Globus pallidus (tissue), 1 donor: Measurements from ENCODE around the gene FLT4.
A peak's percentile ranks its signal among the peaks of the same experiment; 100 is the strongest.
"Not testable (repeated sequence)": the region's sequence is repeated elsewhere in the genome, so short reads cannot be mapped to it uniquely, and the experiment has no call there.

Experiments used
- DNase-seq: peaks from one replicate; pipeline ENCODE4 v3.0.0-alpha.2; 2015; ENCODE audit warnings: low spot score

The FLT4 gene

GRCh38 chr5:180649297-180650039, at the start of gene FLT4:
Gene FLT4 (minus strand): TSS chr5:180649600. CDS start chr5:180649545, 55 bp downstream.
- DNase-seq, result no peak

DNA sequence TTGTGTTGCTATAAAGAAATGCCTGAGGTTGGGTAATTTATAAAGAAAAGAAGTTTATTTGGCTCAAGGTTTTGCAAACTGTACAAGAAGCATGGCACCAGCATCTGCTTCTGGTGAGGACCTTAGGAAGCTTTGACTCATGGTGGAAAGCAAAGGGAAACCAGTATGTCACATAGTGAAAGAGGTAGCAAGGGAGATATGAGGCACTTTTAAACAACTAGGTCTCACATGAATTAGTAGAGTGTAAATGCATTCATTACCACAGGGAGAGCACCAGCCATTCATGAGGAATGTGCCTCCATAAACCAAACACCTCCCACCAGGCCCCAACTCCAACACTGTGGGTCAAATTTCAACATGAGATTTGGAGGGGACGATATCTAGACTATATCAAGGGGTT, 49.6 kb upstream of the FLT4 start:
- DNase-seq, result no peak

DNA sequence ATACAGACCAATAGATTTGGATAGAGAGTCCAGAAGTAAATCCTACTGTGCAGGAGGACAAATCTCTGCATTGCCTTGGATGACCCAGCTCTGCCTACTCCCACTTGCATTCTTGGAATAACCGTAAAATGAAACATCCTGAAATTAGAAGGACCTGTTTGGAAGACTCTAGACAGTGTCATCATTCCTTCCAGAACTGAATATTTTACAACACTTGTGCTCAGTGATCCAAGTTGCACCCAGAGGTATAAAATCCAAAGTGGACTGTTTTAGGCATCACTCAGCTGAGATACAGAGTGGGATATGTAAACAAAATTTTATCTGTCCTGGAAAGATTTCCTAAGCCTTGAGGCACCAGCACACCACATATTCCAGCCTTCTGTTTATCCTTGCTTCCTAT, 46.7 kb upstream of the FLT4 start:
- DNase-seq, result no peak

DNA sequence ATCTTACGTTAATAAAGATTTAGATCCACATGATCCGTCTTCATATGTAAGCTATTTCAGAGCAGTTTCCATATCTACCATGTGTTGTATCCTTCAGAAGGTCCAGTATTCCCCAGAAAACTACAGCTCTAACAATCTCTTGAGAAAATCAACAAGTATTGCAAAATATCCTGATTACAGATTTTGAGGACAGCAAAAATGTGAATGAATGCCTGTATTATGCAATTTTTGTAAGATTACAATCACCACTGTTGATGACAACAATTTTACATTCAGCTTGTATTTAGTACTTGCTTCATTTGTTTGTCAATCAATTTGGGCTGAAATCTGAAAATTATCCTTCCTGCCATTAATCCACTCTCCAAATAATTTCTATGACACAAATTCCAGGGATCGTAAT, 43.0 kb upstream of the FLT4 start:
- DNase-seq, result no peak

- no peak for DNase-seq
Measured at GRCh38 chr5:180691046-180691445, 41.6 kb upstream of the FLT4 start.

DNA sequence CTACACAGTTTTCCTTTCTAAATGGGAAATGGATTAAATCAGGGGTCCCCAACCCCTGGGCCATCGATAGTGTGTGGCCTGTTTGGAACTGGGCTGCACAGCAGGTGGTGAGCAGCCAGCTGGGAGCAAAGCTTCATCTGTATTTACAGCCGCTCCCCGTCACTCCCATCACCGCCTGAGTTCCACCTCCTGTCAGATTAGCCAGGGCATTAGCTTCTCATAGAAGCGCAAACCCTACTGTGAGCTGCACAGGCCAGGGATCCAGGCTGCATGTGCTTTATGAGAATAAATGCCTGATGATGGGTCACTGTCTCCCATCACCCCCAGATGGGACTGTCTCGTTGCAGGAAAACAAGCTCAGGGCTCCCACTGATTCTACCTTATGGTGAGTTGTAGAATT, 41.2 kb upstream of the FLT4 start:
- DNase-seq, result no peak

GRCh38 chr5:180689775-180690174, 40.4 kb upstream of the FLT4 start:
- DNase-seq, result no peak

DNA sequence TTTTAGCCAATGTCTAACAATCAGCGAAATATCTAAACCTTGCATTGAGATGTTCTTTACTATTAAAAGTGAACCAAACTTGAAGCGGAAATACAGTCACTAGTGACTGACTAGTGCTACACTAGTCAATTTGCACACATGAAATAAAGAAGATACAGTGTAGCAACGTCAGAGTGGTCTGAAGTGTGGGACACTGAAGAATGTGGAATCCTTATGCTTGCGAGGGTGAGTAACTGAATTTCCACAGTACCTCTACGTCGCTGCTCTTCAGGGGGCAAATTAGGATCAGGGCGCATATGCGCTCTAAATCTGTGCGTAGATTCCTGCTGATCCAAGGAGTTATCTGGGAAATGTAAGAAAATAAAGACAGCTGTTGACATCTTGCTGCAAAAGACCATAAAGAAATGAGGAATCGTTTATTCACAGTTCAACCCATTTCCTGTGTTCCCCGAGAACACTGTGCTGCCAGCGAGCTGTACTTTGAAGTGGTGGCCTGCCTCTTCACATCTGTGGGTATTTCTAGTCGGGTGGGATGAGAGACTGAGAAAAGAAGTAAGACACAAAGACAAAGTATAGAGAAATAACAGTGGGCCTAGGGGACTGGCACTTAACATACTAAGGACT, 39.8 kb upstream of the FLT4 start:
- no peak for DNase-seq

- no peak for DNase-seq
Measured at GRCh38 chr5:180688330-180689070, 39.1 kb upstream of the FLT4 start.

GRCh38 chr5:180686799-180687198, 37.4 kb upstream of the FLT4 start:
- DNase-seq, result not testable (repeated sequence)

- DNase-seq, result no peak
Measured at GRCh38 chr5:180684623-180685161, 35.3 kb upstream of the FLT4 start.

- DNase-seq, result no peak
Measured at GRCh38 chr5:180683220-180683922, 34.0 kb upstream of the FLT4 start.

DNA sequence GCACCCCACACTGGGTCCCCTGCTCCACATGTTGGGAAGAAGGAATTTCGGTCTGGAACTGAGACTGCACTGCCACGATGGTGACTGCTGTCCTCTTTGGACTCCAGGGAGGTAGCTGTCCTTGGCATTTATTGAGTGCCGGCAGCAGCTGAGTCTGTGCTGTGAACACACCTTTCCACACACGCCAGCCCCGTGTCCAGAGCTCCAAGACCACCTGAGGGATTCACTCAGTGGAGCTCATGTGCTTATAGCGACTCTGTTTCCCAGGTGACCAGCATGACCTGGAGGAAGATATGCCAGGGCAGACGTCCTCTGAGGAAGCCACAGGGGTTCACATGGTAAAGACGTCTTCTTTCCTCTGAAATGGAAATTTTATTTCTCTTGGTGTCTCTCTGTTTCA, 33.2 kb upstream of the FLT4 start:
- no peak for DNase-seq

DNA sequence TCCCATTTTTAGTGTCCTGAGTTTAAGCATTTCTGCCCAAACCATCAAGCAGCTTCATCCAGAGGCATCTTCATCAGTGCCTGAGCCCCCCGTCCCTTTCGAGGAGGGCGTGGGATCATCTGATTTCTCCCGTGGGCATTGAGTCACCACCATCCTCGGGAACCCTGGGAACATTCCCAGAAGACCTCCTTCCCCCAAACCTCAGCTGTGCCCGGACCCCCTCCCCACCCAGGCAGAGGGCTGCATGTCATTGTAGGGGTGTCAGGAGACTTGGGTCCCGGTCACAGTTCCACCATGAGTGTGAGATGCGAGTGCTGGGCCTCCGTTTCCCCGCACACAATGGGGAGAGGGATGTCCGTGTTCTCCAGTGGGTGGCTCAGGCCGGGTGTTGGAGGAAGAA, 32.6 kb upstream of the FLT4 start:
- DNase-seq, result not testable (repeated sequence)

- not testable (repeated sequence) for DNase-seq
Measured at GRCh38 chr5:180678319-180678718, 28.9 kb upstream of the FLT4 start.

DNA sequence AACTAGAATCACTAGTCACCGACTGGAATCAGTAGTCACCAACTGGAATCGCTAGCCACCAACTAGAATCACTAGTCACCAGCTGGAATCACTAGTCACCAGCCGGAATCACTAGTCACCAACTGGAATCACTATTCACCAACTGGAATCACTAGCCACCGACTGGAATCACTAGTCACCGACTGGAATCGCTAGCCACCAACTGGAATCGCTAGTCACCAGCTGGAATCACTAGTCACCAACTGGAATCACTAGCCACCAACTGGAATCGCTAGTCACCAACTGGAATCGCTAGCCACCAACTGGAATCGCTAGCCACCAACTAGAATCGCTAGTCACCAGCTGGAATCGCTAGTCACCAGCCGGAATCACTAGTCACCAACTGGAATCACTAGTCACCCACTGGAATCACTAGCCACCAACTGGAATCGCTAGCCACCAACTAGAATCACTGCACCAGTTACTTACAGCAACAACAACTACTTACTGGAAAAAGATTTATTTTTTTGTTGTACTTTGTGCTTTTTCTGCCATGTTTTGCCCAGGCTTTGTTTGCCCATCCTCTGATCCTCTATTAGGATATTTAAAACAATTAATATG, 25.7 kb upstream of the FLT4 start:
- DNase-seq, result no peak

DNA sequence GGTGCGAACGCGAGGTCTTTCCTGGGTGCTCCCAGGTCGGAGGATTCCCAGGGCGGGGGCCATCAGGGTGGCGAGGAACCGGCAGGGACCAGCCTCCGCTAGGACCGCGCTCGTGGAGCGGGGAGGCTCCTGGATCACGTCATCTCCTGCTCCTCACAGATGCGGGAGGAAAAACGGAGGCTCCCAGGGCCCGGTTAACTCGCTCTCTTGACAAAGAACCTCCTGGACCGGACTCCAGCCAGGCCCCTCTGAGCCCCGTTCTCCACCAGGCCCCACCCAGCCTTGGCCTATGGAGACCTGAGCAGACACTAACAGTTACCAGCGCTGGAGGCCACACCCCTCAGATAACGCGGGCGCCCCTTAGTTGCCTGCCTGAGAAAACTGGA, 24.7 kb upstream of the FLT4 start:
- DNase-seq, result not testable (repeated sequence)

DNA sequence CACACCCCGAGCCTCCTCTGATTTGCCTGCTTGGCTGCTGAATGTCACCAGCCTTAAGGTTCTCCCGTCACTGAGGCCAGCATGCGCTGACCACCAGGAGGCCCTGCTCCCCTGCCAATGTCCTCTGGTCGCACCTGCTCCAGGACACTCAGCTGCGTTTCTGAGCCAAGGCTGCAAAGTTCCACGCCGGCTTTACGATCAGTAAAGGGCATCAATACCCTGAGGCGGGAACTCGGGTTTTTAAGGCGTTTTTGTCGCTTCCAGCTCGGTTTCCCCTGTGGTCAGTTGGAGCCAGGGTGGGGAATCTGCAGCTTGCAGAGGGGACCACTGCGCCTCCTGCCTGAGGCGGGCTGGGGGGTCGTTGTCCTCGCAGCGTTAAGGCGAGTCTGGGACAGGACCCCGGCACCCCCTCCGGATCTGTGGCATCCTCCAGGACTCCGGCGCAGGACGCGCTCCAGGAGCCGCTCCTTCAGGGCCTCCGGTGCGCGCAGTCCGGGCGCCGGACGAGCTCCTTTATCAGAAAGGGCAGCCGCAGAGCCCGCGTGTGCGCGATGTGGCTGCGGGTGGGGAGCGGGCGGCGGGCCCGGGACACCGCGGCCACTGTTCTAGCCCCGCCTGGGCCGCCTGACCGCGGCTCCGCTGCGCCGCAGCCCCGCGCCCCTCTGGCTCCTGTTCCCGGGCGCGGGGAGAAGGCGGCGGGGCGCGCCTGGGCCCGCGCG, 24.1 kb upstream of the FLT4 start:
- DNase-seq, result no peak

DNA sequence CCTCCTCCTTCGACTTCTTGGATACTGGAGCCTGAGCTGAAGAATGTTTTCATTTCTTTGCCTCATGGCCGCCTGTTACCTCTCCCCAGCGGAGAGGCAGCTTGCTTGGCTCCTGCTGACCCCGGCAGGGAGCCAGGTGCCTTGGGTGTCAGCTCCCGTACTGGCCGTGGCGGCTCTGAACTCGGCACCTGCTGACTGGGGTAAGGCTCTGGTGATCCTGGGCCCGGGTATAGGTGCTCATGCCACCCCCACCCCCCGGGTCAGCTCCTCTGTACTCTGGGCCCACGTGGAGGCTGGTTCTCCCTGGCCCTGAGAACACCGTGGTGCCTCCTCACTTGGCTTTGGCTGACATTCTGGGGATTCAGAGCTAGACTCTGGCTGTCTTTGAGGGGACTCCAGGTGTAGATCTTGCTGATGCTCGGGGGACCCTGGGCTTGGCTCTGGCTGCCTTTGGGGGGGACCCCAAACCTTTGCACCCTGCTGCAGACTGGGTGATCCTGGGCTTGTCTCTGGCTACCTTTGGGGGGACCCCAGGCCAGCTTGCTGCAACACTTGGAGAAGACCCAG, 22.6 kb upstream of the FLT4 start:
- not testable (repeated sequence) for DNase-seq

DNA sequence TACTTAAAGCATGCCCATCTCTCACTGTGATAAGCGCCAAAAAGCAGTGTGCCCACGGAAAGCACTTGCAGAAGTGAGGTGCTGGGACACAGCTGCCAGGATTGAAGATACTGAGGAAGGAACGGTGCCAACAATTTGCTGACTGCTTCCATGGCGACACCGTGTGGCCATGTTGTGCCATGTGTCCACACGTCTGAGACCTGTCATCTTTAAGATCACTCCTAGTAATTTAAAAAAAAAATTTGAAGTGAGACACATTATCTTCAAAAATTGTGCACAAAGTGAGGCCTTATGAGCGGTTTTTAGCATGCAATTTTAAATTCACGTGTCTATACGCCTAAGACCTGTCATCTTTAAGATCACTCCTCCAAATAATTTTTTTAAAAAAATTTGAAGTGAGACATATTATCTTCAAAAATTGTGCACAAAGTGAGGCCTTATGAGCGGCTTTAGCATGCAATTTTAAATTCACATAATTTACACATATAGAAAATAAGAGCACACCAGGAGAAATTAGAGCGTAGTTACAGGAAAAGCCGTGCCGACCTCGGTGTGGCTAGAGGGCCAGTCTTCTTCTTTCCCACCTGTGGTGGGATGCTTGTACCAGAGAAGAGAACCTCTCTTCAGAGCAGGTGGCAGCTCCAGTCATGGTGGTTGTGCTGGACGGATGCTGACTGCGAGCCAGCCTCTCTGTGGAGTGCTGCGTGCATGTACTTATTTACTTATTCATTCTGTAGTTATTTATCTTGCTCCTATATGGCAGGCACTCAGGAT, 21.4 kb upstream of the FLT4 start:
- DNase-seq, result peak; percentile 57
